Brain pericyte (primary cell): ENCODE results near the gene TMEM215.
"Not testable (repeated sequence)": the region's sequence is repeated elsewhere in the genome, so short reads cannot be mapped to it uniquely, and the experiment has no call there.

Experiments
- DNase-seq: peaks from one replicate; pipeline ENCODE4 v3.0.0-alpha.2; 2012; ENCODE audit warnings: low read depth, low spot score

The TMEM215 gene

GRCh38 chr9:32783168-32783891 is at the start of gene TMEM215:
TSS of gene TMEM215 (plus strand) at chr9:32783540. CDS start at chr9:32784184, 644 bp downstream.
- no peak for DNase-seq

- no peak for DNase-seq
These were observed 47.9 kb upstream of the TMEM215 start for GRCh38 chr9:32735476-32735875.

DNA sequence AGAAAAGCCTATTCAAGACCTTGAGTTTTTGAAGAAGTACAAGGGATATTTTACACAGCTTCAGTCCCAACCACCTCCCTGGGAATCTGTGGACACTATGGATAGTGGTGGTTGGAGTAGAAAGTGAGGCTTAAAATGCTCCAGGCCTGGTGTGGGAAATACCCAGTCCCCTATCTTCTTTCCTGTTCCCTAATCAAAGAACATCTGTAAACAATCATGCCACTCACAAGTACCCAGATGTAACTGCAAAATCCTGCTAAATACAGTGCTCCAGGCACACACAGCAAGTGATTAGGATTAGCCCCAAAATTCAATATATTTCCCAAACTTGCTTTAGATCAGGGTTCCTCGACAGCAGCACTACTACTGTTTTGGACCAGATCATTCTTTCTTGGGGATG is 46.0 kb upstream of the TMEM215 start:
- DNase-seq, result no peak

- DNase-seq, result no peak
These were observed 44.7 kb upstream of the TMEM215 start for GRCh38 chr9:32738501-32739172.

GRCh38 chr9:32741706-32742105 is 41.6 kb upstream of the TMEM215 start:
- DNase-seq, result no peak

DNA sequence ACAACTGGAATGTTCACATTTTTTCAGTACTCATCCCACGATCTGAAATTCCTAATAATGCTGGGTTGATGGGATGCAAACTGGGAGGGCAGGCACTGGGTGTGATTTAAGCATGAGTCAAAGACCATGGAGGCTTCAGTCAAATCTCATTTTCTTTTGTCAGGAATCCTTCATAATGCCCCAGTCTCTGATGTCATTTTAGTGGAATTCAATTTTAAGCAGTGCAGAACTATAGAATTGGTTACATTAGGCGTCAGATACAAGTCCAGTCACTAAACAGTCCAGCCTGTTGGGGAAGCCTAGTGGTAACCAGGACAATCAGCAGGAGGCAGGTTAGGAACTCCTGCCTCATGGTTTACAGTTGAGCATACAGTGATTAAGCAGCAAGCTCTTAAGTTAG is 41.0 kb upstream of the TMEM215 start:
- DNase-seq, result no peak

DNA sequence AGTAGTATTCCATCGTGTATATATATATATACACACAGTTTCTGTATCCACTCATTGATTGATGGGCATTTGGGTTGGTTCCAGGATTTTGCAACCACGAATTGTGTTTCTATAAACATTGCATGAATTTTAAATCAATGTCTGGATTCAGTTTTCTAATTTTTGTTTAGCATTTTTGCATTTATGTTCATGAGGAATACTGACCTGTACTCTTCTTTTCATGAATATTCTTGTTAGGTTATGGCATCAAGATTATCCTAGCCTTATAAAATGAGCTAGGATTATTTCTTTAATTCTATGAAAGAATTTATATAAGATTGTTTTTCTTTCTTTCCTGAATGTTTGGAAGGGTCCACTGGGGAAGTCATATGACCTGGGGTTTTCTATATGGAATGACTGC is 35.3 kb upstream of the TMEM215 start:
- DNase-seq, result no peak

GRCh38 chr9:32755730-32756129 is 27.6 kb upstream of the TMEM215 start:
- DNase-seq, result no peak

- no peak for DNase-seq
These were observed 19.2 kb upstream of the TMEM215 start for GRCh38 chr9:32764139-32764538.

- DNase-seq, result no peak
These were observed 8.1 kb upstream of the TMEM215 start for GRCh38 chr9:32775283-32775682.

DNA sequence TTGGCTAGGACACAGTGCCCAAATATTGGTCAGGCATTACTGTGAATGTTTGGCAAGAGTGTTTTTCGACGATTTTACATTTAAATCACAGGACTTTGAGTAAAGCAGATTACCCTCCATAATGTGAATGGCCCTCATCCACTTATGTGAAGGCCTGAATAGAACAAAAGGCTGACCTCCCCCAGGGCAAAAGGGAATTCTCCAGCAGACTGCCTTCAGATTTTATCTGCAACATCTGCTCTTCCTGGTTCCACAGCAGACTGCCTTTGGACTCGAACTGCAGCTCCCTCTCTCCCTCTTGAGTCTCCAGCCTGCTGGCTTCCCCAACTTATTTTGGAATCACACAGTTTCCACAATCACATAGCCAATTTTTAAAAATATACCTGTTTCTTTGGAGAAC is 7.1 kb upstream of the TMEM215 start:
- no peak for DNase-seq

DNA sequence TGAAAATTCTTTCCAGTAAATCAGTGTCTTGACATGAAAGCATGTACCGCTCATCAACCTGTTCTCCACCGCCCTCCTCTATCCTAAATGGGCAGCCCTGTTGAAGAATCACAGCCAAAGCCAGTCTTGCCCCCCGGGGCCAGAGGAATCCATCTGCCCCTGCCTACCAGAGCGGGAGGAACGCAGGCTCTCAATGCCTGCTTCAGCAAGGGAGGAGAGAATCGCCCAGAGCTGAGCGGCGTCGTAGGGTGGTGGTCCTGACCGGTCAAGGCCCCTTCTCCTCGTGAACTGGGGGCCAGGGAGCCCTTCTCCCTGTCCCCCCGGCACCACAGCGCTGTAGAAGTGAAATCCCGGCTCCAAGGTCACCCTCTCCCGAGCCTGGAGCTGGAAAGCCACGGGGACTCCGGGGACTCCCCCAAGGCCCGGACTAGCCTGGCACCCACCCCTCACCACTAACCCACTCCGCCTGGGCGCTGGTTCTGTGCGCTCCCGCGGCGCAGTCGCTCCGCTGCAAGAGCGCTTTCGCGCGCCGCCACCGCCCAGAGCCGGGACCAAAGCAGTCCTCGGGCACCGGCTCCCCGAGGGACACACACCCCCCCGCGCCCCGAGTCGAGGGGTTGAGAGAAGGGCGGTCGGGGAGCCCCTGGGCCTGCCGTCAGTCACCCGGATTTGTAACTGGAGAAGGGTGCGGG is 718 bp upstream of the TMEM215 start:
- DNase-seq, result no peak

- no peak for DNase-seq
These were observed 4.5 kb downstream of the TMEM215 start for GRCh38 chr9:32787816-32788215.

GRCh38 chr9:32796015-32796414 is 12.7 kb downstream of the TMEM215 start:
- DNase-seq, result not testable (repeated sequence)

DNA sequence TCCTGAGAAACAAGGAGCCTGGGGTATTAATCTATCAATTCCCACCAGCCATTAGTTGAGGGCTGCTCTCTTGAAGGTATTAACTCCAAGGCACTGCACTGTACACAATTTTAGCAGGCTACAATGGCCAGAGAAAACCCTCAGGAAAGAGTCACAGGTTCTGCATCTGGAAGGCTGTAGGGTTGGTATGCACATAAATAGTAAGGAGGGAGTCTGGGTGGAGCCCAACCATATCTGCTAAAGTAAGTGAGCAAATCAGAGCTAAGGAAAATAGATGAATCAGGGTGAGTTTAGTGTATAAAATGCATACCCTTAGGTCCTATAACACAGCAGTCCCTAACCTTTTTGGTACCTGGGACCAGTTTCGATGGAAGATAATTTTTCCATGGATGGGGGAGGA is 18.2 kb downstream of the TMEM215 start:
- DNase-seq, result no peak

DNA sequence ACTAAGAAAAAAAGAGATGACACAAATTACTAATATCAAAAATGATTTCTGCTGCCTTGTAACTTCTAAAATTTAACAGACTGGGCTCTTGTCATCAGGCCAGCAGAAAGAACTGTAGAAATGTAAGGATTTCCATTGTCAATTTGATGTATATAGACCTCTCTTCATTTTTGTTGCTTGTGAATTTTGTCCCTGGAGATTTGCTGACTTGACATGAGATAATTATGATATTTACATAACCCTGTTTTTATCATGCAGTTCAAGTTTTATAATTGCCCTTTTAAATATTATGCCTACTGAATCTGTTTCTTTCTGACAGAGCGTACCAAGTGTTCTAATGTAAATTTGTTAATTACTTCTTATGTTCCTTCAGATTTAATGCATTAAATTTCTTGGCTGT is 23.9 kb downstream of the TMEM215 start:
- no peak for DNase-seq

DNA sequence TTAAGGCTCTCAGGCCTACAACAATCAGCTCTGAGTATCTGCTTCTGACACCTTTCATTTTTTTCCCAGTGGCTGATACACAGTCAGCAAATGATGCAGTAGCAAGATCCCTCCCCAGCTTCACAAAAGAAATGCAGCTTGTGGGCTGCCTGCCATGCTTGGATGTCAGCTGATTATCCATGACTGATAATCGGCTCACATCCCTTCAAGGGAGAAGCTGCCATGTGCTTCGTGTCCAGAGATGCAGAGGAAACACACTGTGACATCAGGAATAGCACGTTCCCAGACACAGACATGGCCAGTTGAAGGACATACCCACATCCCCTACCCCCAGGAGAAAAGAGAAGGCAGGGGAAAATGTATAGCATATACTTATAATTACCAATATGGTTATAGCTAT is 27.9 kb downstream of the TMEM215 start:
- no peak for DNase-seq

DNA sequence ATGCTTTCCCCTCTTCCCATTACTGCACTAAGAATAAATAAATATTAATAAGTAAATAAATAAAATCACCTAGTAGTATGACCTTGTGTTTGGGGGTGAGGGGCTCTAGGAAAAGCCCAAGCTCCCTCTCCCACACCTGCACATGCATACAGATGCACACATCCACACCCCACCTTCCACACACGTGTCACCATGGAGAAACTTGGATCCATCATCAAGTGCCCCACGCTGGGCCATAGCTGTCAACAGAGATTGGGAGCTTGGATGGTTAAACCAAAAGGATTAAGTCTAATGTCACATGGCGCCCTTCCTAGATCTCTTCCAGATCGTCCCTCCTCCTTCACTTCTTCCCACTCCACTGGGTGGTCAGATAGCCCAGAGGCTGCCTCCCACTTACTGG is 37.0 kb downstream of the TMEM215 start:
- DNase-seq, result no peak

- no peak for DNase-seq
These were observed 39.8 kb downstream of the TMEM215 start for GRCh38 chr9:32823101-32823500.

GRCh38 chr9:32823551-32823950 is 40.2 kb downstream of the TMEM215 start:
- DNase-seq, result no peak

GRCh38 chr9:32825203-32825602 is 41.9 kb downstream of the TMEM215 start:
- no peak for DNase-seq

DNA sequence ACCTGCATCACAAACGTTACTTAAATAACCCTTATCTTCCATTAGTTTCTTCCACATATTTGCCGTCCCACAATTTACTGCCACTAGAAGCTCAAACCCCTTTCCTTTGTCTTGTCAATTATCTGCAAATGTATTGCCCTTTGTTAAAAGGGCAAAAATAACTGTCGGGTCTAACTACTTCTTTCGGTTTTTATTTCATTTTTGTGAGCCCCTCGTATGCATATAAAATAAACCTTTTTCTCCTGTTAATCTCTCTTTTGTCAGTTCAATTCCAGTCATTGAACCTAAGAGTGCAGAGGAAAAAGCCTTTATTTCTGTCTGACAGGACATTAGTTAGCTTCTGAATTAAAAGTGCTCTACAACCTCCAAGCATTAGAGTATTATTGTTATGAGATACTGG is 45.5 kb downstream of the TMEM215 start:
- DNase-seq, result no peak

- DNase-seq, result no peak
These were observed 49.0 kb downstream of the TMEM215 start for GRCh38 chr9:32832346-32832745.
